ENCODE data around the gene PLA2G4E. TPM values are rescaled to one million over a fixed set of nuclear protein-coding genes. Genes with fewer than 3 reads are reported as not detected.

PLA2G4E gene
- total RNA-seq, 6 experiments from 2014 or later: not detected

- Histone ChIP-seq H3K4me1 (peaks cover 0 to 7% (median 0%) of the 10 kb centered on the region in 4 donors), H3K27ac (peak overlapping the region in 1 of 3 donors; percentile 33), H3K4me3 (no peak overlapping the region), H3K27me3 (no peaks in the 10 kb centered on the region), H3K36me3 (peaks cover 0 to 17% (median 0%) of the 10 kb centered on the region in 4 donors), H3K9me3 (no peaks in the 10 kb centered on the region)
- TF ChIP-seq POLR2A (IDR thresholded peaks at IDR 0.05): no peak
- TF ChIP-seq CTCF (IDR thresholded peaks at IDR 0.05): no peak
- no peak for ATAC-seq
- intact Hi-C loops (cut with DNase I): no loop called here
- 76% methylated on average over 4 of the region's 4 CpGs for WGBS (ENCODE audit: insufficient coverage, low coverage, low lambda C conversion rate, missing lambda C conversion rate)
- peak in 1 of 3 donors; percentile 23 for DNase-seq
These were observed 70.7 kb downstream of the PLA2G4E start for GRCh38 chr15:41950127-41950483.

- DNase-seq (peak in 1 of 3 donors; percentile 24), ATAC-seq (no peak)
- Histone ChIP-seq H3K36me3 (peaks cover 0 to 17% (median 0%) of the 10 kb centered on the region in 4 donors), H3K9me3 (no peaks in the 10 kb centered on the region), H3K4me1 (peaks cover 0 to 7% (median 0%) of the 10 kb centered on the region in 4 donors), H3K27me3 (no peaks in the 10 kb centered on the region), H3K4me3 (no peak overlapping the region), H3K27ac (peak overlapping the region in 1 of 3 donors; percentile 33)
- TF ChIP-seq POLR2A (IDR thresholded peaks at IDR 0.05): no peak
- 83% methylated on average over 5 of the region's 5 CpGs for WGBS (ENCODE audit: insufficient coverage, low coverage, low lambda C conversion rate, missing lambda C conversion rate)
- intact Hi-C loops (cut with DNase I): no loop called here
These were observed 71.3 kb downstream of the PLA2G4E start for GRCh38 chr15:41949401-41950126.

GRCh38 chr15:41948490-41948889, 72.4 kb downstream of the PLA2G4E start:
- Histone ChIP-seq H3K9me3 (no peaks in the 10 kb centered on the region), H3K4me3 (no peak overlapping the region), H3K36me3 (peaks cover 0 to 12% (median 0%) of the 10 kb centered on the region in 4 donors), H3K27me3 (no peaks in the 10 kb centered on the region), H3K27ac (no peak overlapping the region), H3K4me1 (peaks cover 0 to 7% (median 0%) of the 10 kb centered on the region in 4 donors)
- TF ChIP-seq POLR2A (IDR thresholded peaks at IDR 0.05) (no peak), CTCF (IDR thresholded peaks at IDR 0.05) (no peak)
- intact Hi-C loops (cut with DNase I): no loop called here
- DNase-seq (peak in 1 of 3 donors; percentile 14), ATAC-seq (no peak)
- 93% methylated on average over 3 of the region's 3 CpGs for WGBS (ENCODE audit: insufficient coverage, low coverage, low lambda C conversion rate, missing lambda C conversion rate)

- H3K4me1 ChIP-seq: peaks cover 0 to 7% (median 0%) of the 10 kb centered on the region in 4 donors
- no peak overlapping the region for H3K27ac ChIP-seq
- intact Hi-C loops (cut with DNase I): no loop called here
- DNase-seq (peak in 1 of 3 donors; percentile 16), ATAC-seq (no peak)
- H3K27me3 ChIP-seq: no peaks in the 10 kb centered on the region
- WGBS (ENCODE audit: insufficient coverage, low coverage, low lambda C conversion rate, missing lambda C conversion rate): 50% methylated on average over 1 of the region's 2 CpGs
- TF ChIP-seq CTCF (IDR thresholded peaks at IDR 0.05) (no peak), POLR2A (IDR thresholded peaks at IDR 0.05) (no peak)
- H3K9me3 ChIP-seq: no peaks in the 10 kb centered on the region
- no peak overlapping the region for H3K4me3 ChIP-seq
- peaks cover 0 to 4% (median 0%) of the 10 kb centered on the region in 4 donors for H3K36me3 ChIP-seq
These were observed 73.9 kb downstream of the PLA2G4E start for GRCh38 chr15:41946970-41947369.

GRCh38 chr15:41945731-41946130, 75.1 kb downstream of the PLA2G4E start:
- Histone ChIP-seq H3K4me1 (no peaks in the 10 kb centered on the region), H3K27me3 (no peaks in the 10 kb centered on the region), H3K36me3 (peaks cover 0 to 4% (median 2%) of the 10 kb centered on the region in 4 donors), H3K9me3 (no peaks in the 10 kb centered on the region), H3K4me3 (no peak overlapping the region), H3K27ac (no peak overlapping the region)
- ATAC-seq (no peak), DNase-seq (peak in 1 of 3 donors; percentile 31)
- TF ChIP-seq CTCF (IDR thresholded peaks at IDR 0.05) (no peak), POLR2A (IDR thresholded peaks at IDR 0.05) (no peak)
- WGBS (ENCODE audit: insufficient coverage, low coverage, low lambda C conversion rate, missing lambda C conversion rate): 40% methylated on average over 1 of the region's 11 CpGs
- intact Hi-C loops (cut with DNase I): no loop called here

All from right lobe of liver (tissue), 6 donors.